OCI-LY7 (cell line): ENCODE results near the gene NR0B1. TPM values are rescaled to one million over a fixed set of nuclear protein-coding genes. Genes with fewer than 3 reads are reported as not detected.

Experiments used
- Bru-seq: library from RNA; stranded (reverse); fragments of 400-500 nt; gene quantifications from one replicate; lab custom pipeline; 2021; lab: Mats Ljungman, UMichigan
- BruChase-seq, 2 experiments: library from RNA; stranded (reverse); fragments of 400-500 nt; gene quantifications; one replicate each; lab custom pipeline; 2021; lab: Mats Ljungman, UMichigan
- BruUV-seq: library from RNA; stranded (reverse); fragments of 400-500 nt; replicated peaks from 2 replicates; lab custom pipeline; 2021; lab: Mats Ljungman, UMichigan
- CTCF ChIA-PET: fragments of 300-600 bp; sonication (Branson Sonifier 250); formaldehyde crosslinking; loops from one replicate; lab custom pipeline; 2022; ENCODE audit warnings: antibody characterized with exemption; ENCODE audit not compliant: unreplicated experiment; lab: Charles Lee
- POLR2A ChIA-PET: fragments of 300-600 bp; sonication (Branson Sonifier 250); formaldehyde crosslinking; loops from one replicate; lab custom pipeline; 2022; ENCODE audit warnings: antibody characterized with exemption; lab: Charles Lee
- DNase-seq: peaks from one replicate; pipeline ENCODE4 v3.0.0-alpha.2; 2015; ENCODE audit warnings: low spot score
- H2AFZ ChIP-seq: fragments of 200-600 bp; sonication (generic), shearing (Covaris generic); 2 replicates; pipeline ENCODE4 v1.6.1; 2014; ENCODE audit warnings: mild to moderate bottlenecking, antibody characterized with exemption, low read length, moderate library complexity
- H3K27ac ChIP-seq: fragments of 200-600 bp; sonication (generic); 2 replicates; pipeline ENCODE4 v1.5.1; 2014; ENCODE audit warnings: mixed run types, low read depth, mild to moderate bottlenecking, moderate library complexity, low read length, inconsistent platforms; ENCODE audit not compliant: poor library complexity, severe bottlenecking
- H3K36me3 ChIP-seq: fragments of 200-600 bp; sonication (generic); 2 replicates; pipeline ENCODE4 v1.6.1; 2014; ENCODE audit warnings: mild to moderate bottlenecking, antibody characterized with exemption, low read length, moderate library complexity, mixed read lengths; ENCODE audit not compliant: insufficient read depth
- H3K4me1 ChIP-seq: fragments of 200-600 bp; sonication (generic); 2 replicates; pipeline ENCODE4 v1.5.1; 2014; ENCODE audit warnings: mild to moderate bottlenecking, low read length; ENCODE audit not compliant: insufficient read depth, poor library complexity, severe bottlenecking
- H3K4me2 ChIP-seq: fragments of 200-600 bp; sonication (generic); 2 replicates; pipeline ENCODE4 v1.6.1; 2014; ENCODE audit warnings: mild to moderate bottlenecking, low read length
- H3K4me3 ChIP-seq: fragments of 200-600 bp; sonication (generic); 2 replicates; pipeline ENCODE4 v1.5.1; 2014; ENCODE audit warnings: mild to moderate bottlenecking, low read depth, low read length; ENCODE audit not compliant: poor library complexity, severe bottlenecking
- H3K79me2 ChIP-seq: fragments of 200-600 bp; sonication (generic); 2 replicates; pipeline ENCODE4 v1.6.1; 2016; ENCODE audit warnings: low read depth, mild to moderate bottlenecking, low read length, moderate library complexity, mixed read lengths; ENCODE audit not compliant: insufficient read depth
- H3K9me2 ChIP-seq: fragments of 200-600 bp; sonication (generic); 2 replicates; pipeline ENCODE4 v1.6.1; 2016; ENCODE audit warnings: mild to moderate bottlenecking, low read length, mixed read lengths; ENCODE audit not compliant: insufficient read depth
- H3K9me3 ChIP-seq: fragments of 200-600 bp; sonication (generic); 2 replicates; pipeline ENCODE4 v1.6.1; 2014; ENCODE audit warnings: mild to moderate bottlenecking, mixed run types, low read length, mixed read lengths
- H4K20me1 ChIP-seq: fragments of 200-600 bp; sonication (generic); 2 replicates; pipeline ENCODE4 v1.6.1; 2014; ENCODE audit warnings: mild to moderate bottlenecking, antibody characterized with exemption, low read length, moderate library complexity, mixed read lengths; ENCODE audit not compliant: insufficient read depth
- EZH2phosphoT487 ChIP-seq: fragments of 200-600 bp; sonication (generic); IDR thresholded peaks from 2 replicates; pipeline ENCODE4 v1.6.1; 2018; ENCODE audit warnings: low read depth, borderline replicate concordance, mild to moderate bottlenecking, mixed run types, antibody characterized with exemption, low read length, moderate library complexity, mixed read lengths
- intact Hi-C: fragments of 100-400 bp; cut with micrococcal nuclease; formaldehyde crosslinking; loops from one replicate; pipeline ENCODE4 v1.10.0; 2022; ENCODE audit not compliant: unreplicated experiment
- long read RNA-seq: library from polyadenylated mRNA; stranded (forward); transcript quantifications from one replicate; pipeline ENCODE4 v2.0.0, GENCODE V29; 2022
- total RNA-seq, 2 experiments: library from RNA; depleted of rRNA in 1 of 2; stranded (reverse); fragments of >200 nt in 1 of 2; shearing (Covaris generic) in 1 of 2; gene quantifications; 2 replicates each; pipeline ENCODE4 v1.2.3, GENCODE V29; 2014 to 2022
- TF ChIP-seq, protein P1 (sequence below): fragments of 200-600 bp; sonication (generic); conservative IDR thresholded peaks from 2 replicates; pipeline ENCODE4 v1.5.1; 2014; ENCODE audit warnings: mild to moderate bottlenecking, antibody characterized with exemption, low read length, moderate library complexity, mixed read lengths

NR0B1 gene, protein sequence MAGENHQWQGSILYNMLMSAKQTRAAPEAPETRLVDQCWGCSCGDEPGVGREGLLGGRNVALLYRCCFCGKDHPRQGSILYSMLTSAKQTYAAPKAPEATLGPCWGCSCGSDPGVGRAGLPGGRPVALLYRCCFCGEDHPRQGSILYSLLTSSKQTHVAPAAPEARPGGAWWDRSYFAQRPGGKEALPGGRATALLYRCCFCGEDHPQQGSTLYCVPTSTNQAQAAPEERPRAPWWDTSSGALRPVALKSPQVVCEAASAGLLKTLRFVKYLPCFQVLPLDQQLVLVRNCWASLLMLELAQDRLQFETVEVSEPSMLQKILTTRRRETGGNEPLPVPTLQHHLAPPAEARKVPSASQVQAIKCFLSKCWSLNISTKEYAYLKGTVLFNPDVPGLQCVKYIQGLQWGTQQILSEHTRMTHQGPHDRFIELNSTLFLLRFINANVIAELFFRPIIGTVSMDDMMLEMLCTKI
- not detected in 2 replicates for total RNA-seq (2014; rRNA removed; shearing (Covaris generic))
- not detected in 2 replicates for total RNA-seq (2022)
- percentile 17 among the genes with signal in this experiment for Bru-seq, nascent RNA
- BruChase-seq, experiment 1, labeled RNA remaining after a 6-hour chase = percentile 13 among the genes with signal in this experiment
- percentile 20 among the genes with signal in this experiment for BruChase-seq, experiment 2, labeled RNA remaining after a 2-hour chase
- long read RNA-seq, partial matches to known transcripts = 0 of 1 reads
- long read RNA-seq, other reads (novel, unspliced or antisense) = 0 of 1 reads

DNA sequence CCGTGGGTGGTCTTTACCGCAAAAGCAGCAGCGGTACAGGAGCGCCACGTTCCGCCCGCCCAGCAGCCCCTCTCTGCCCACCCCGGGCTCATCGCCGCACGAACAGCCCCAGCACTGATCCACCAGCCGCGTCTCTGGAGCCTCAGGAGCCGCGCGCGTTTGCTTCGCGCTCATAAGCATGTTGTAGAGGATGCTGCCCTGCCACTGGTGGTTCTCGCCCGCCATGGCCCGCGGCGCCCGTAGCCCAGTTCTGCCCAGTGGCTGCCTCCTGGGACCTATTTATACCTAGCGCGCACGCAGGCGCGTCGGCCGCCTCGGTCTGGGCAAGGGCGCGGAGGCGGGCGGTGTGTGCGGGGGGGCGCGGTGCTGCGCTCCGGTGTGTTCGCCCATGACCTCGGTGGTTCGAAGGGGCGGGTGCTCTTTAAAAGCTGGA is at the start of gene NR0B1:
TSS of gene NR0B1 (minus strand) at position 252 of the 433 bp plus-strand sequence. CDS start at position 225, 27 bp downstream.
- Histone ChIP-seq H3K9me2 (no peaks in the 10 kb centered on the region), H4K20me1 (no peaks in the 10 kb centered on the region), H3K4me2 (no peak within 1 kb of the TSS), H3K4me1 (no peaks in the 10 kb centered on the region), H2AFZ (no peak within 1 kb of the TSS), H3K4me3 (no peak within 1 kb of the TSS), H3K9me3 (no peaks in the 10 kb centered on the region), H3K79me2 (no peaks in the 10 kb centered on the region), H3K36me3 (no peaks in the 10 kb centered on the region), H3K27ac (no peak within 1 kb of the TSS)
- no TSS peak for BruUV-seq
- POLR2A ChIA-PET = no interaction called here
- CTCF ChIA-PET = no interaction called here
- TF ChIP-seq, protein P1, sequence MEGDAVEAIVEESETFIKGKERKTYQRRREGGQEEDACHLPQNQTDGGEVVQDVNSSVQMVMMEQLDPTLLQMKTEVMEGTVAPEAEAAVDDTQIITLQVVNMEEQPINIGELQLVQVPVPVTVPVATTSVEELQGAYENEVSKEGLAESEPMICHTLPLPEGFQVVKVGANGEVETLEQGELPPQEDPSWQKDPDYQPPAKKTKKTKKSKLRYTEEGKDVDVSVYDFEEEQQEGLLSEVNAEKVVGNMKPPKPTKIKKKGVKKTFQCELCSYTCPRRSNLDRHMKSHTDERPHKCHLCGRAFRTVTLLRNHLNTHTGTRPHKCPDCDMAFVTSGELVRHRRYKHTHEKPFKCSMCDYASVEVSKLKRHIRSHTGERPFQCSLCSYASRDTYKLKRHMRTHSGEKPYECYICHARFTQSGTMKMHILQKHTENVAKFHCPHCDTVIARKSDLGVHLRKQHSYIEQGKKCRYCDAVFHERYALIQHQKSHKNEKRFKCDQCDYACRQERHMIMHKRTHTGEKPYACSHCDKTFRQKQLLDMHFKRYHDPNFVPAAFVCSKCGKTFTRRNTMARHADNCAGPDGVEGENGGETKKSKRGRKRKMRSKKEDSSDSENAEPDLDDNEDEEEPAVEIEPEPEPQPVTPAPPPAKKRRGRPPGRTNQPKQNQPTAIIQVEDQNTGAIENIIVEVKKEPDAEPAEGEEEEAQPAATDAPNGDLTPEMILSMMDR = no peak
- no peak for TF ChIP-seq EZH2phosphoT487
- intact Hi-C loops = no loop called here
- DNase-seq = no peak

- BruUV-seq = no TSS peak
- no peaks in the 10 kb centered on the region for H3K79me2 ChIP-seq
Measured at GRCh38 chrX:30349946-30350345, 40.8 kb upstream of the NR0B1 start.

More at GRCh38 chrX:30349946-30350345, 40.8 kb upstream of the NR0B1 start:
- Histone ChIP-seq H4K20me1 (no peaks in the 10 kb centered on the region), H2AFZ (no peak overlapping the region), H3K4me2 (no peak overlapping the region), H3K27ac (no peak overlapping the region), H3K9me3 (no peaks in the 10 kb centered on the region), H3K36me3 (no peaks in the 10 kb centered on the region), H3K4me1 (no peaks in the 10 kb centered on the region), H3K9me2 (no peaks in the 10 kb centered on the region), H3K4me3 (no peak overlapping the region)
- TF ChIP-seq, protein P1 = no peak
- TF ChIP-seq EZH2phosphoT487 = no peak
- DNase-seq = no peak
- POLR2A ChIA-PET = no interaction called here
- CTCF ChIA-PET = no interaction called here
- intact Hi-C loops = no loop called here
